Activated T-helper 1 cell treated with Interleukin-2 at 50 U/mL for 16 hours (primary cell): Measurements from ENCODE around the gene COLQ.

Source experiments
- DNase-seq: peaks from one replicate; pipeline ENCODE4 v3.0.0-alpha.2; 2020; ENCODE audit warnings: low read depth

Gene COLQ

DNA sequence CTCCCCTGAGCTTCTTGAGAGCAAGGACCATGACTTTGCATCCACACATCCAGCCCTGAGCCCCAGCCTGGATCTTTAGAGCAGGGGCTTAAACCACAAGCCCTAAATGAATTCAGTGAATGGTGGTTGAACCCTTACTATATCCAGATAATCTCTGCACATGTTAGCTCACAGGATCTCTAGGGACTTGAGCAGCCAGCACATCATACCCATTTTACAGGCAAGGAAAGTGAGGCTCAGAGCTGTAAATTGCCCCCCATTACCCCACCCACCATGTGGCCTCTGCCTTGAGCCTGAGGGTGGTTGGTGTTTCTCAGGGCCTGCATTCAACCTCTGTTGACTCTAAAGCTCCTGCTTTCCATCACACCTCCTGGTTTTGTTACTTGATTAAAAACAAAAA, 66.5 kb downstream of the COLQ start:
- no peak for DNase-seq

DNA sequence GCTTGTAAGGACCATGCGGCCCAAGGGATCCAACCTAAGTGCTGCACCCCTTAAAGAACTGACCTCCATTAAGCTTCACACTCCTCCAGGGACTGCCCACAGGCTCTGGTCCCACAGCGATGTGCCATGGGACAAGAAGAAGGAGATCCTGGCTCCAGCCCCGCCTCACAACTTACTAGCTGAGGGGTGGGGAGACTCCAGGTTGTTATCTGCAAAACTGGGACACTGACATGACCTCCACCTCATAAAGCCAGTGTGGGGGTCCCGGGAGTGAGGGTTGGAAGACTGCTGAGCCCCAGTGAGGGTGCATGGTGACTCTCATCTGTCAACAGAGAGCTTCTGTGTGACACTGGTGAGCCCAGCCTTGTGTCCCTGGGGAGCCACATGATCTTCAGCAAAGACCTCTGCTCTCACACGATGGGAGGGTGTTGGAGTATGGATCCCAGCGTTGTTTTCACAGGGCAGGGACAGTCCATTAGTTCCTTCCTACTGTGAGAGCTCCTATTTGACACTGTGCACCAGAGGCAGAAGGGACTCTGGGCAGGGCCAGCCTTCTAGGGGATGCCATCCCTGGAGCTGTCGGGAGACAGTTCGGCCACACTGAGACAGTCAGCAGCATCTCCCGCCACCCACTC, 67.4 kb downstream of the COLQ start:
- no peak for DNase-seq

DNA sequence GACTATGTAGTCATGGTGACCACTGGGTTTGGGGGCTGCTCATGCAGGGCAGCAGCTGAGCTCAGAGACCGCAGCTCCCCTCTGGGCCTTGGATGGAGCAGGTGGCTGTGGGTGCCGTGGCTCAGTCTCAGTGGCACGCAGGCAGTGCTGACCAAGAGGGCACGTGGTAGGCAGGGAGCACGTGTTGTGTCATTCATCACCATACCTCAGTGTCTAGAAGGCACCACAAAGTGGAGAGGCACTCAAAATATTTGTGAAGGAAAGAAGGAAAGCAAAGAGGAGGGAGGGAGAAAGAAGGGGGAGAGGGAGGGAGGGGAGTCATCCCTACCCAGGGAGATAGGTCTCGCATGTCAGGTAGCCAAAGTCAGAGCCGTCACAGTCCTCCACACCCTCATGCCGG, 68.0 kb downstream of the COLQ start:
- DNase-seq, result no peak

DNA sequence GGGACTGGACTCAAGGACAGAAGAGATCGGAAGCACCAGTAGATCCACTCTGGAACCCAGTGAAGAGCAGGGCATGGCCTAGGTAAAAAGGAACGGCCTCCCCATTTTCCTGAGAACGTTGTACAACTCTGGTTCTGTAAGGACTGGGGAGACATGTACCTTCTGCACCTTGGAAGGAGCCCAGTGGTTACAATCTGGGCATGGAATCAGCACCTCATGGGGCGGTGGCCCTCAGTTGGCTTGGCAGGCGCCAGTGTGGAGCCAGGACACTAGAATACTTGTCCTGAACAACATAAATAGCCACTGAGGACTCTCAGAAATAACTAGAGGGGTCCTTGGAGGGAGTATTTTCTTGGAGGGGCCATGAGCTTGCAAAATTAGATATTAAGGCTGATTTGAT, 68.5 kb downstream of the COLQ start:
- DNase-seq, result no peak

DNA sequence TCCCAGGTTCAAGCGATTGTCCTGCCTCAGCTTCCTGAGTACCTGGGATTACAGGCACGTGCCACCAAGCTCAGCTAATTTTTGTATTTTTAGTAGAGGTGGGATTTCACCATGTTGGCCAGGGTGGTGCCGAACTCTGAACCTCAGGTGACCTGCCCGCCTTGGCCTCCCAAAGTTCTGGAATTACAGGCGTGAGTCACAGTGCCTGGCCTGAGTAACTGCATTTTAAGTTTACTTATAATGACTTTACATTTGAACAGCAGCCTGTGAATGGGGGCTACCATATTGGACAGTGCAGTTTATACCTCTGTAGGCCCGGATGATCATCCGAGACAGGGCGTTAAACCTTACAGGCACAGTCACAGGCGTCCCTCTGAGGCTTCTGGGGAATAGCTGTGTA, 69.3 kb downstream of the COLQ start:
- no peak for DNase-seq

DNA sequence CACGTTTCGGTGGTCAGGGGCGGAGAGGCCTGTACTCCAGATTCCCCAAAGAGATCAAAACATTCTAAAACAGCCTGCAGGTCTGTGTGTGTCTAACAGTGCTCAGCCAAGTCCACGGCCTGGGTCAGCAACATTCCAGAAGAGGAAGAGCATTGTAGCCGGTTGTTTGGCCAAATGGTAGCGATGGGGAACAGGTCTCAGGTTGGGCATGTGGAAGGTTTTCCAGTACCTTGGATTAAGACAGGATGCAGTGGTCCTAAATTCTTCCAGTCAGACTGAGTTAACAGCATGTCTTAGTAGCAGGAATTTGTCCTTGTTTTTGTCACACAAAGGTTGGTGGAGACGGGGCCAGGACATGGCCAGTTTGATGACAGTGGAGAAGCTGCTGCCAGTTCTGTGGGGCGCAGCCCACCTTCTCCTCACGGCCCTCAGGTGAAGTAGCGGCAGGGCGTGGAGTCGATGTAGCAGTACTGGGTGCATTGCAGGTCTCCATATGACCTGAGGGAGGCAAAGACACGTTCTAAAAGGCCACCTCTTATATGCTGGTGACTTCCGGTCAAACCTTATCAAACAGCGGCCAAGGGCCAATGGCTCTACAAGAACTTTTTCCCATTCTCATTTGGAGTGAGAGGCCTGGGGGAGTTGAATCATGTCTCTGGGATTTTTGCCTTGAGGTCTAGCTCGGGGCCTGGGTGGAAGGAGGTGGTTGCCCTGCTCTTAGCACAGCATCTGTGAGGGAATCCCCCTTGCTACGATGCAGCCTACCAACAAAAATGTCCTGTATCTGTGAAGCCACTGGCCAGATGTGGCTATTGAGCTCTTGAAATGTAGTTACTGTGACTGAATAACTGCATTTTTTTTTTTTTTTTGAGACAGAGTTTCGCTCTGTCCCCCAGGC, 70.0 kb downstream of the COLQ start:
- no peak for DNase-seq

DNA sequence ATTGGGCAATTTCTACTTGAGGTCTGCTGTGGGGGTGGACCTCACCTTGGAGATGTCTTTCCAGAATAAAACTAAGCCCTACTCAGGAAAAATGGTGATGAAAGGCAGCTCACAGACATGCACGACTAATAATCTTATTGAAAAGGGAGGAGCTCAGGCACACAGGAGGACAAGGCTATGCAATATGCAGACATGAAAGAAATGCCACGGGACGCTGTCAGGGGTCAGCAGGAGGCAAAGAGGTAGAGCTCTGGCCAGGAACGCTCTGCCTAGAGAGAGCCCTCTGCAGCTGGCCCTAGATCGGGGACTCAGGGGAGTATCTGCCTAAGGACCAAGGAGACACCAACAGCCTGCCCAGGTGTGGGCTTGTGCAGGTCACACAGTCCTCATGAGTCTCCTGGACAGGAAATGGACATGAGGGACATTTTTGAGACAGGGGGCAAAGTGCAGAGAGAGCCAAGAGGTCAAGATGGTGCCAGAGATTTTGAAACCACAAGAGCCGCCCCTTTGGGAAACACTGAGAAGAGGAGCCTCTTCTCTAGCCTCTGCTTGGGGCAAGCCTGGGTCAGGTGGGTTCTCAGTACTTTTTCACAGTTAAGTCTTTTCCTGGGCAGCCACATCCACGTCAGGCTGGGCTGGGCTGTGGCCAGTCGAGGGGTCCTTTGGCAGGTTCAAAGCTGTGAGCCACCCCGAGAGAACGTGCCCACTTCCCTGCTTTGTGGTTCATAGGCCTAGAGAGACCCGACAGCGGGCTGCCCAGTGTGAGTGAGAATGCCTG, 70.9 kb downstream of the COLQ start:
- no peak for DNase-seq

DNA sequence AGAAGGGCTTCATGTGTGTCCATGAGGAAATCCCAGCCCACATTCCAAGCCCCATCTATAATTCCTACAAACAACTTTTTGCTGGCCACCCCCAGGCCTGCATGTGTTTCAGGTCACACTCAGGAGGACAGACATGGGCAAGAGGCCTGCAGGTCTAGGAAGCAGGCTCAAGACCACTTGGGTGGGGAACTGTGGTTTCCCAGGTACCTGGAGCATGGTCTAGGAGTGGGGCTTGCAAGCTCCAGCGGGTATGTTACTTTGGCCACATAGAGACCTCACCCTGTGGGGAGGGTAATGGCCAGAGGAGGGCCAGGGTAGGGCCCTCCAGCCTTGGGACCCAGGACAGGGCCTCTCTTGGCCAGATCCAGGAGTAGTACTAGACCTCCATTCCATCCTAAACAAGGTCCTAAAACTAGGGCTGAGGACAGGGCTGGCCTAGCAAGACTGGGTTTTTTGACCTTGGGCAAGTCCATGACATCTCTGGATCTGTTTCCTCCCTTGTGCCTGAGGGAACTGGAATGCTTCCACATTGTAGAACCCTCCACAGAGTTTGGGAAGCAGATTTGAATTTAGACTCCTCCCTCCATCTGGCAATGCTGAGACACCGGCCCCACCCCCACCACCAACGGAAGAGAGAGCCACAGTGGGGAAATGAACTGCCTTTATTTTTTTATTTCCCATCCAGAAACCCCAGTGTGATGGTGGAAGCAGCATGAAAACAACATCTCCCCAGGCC, 71.8 kb downstream of the COLQ start:
- DNase-seq, result no peak

DNA sequence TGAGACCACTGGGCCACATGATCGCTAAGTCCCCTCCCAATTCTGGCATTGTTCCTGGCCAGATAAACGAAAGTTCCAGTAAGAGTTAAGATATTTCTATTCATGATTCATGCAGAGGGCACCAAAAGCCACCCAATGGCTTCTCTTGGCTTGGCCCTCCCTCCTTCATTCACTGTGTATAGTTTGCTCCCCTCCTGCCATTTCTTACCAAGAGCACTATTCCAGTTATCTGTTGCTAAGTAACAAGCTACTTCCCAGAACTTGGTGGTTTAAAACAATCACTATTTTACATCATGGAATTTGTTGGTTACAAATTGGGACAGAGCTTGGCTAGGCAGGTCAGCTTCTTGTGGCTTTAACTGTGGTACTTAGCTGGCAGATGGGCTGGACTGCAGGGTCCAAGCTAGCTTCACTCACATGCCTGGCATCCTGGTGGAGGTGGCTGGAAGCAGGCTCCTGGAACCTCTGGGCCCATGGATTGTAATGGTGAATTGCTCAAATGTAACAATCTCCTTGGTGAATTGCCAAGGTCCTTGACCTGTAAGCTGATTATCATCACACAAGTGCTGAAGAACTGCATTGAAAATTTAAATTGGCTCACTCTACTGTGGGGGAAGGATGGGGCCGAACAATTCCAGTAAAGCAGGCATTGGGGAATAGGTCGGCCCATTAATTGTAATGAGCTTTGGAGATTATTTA, 77.5 kb downstream of the COLQ start:
- no peak for DNase-seq

DNA sequence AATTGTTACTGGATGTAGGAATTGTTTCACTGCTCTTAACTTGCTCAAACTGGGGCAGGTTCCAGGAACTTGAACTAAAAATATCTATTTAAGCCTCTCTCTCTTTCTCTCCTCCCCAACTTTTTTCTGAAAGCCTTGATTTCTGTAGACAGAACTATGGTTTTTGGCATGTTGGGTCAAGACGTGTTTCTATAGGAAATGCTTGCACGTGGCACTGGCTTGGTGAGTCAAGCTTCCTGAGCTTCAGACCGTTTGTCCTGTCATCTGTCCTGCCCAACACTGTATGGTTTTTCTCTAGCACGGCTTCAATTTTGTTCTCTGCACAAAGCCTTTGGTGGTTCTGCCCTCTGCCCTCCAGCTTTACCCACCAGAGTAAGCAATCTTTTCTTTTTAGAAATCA, 80.6 kb downstream of the COLQ start:
- DNase-seq, result no peak

DNA sequence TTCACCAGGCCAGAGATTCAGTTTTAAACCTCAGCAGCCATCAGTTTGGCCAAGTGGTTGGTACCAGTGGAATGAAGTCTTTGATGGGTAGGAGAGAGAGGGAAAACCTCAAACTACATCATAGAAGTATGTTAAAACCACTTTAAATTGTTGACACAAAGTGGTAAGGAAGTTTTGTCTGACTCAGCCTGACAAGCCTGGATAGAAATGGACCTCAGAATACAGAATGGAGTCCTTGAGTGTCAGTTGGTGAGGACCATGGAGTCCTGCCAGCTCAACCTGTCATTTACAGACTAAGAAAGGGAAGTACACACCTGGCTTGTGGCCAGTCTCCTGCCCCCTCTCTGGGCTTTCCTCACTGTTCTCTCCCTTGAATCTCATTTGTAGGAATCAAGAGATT, 82.0 kb downstream of the COLQ start:
- no peak for DNase-seq

DNA sequence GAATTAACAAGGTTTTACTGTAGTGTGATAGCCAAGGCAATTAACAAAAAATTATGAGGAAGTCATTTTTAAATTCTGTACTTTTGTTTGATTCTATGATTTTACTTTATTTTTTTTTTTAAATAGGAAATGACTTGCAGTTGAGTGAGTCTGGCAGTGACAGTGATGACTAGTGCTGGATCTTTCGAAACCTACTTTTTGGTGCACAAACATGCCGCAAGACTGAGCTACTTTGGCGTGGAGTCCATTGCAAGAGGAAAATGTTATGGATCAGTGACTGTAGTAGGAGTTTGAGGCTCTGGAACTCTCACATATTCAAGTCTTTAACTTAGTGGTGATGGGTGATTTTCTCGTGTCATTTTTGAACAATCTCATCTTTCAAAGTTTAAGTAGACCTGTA, 82.5 kb downstream of the COLQ start:
- no peak for DNase-seq

DNA sequence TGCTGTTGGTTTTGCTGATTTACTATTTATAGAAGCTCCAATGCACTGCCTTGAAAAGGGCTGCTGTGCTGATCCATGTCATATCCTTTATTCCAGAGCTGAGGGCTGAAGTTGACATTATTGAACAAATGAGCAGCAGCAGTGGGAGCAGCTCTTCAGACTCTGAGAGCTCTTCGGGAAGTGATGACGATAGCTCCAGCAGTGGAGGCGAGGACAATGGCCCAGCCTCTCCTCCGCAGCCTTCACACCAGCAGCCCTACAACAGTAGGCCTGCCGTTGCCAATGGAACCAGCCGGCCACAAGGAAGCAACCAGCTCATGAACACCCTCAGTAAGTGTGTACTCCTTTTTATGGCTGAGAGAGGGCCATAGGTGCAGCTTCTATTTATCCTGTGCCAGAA, 85.3 kb downstream of the COLQ start:
- no peak for DNase-seq

DNA sequence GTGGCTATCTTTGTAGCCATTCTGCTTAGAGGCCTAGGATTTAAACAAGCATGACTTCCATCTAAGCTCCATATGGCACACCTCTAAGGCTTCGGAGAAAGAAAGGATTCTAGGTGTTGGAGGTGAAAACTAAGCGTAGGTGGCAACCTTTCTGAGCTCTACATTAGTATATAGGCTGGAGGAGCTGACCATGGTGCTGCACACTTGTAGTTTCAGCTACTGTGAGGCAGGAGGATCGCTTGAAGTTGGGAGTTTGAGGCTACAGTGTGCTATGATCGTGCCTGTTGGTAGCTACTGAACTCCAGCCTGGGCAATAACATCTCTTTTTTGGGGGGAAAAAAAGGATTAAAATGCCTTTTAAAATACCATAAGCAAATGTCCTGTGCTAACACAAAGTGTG, 86.8 kb downstream of the COLQ start:
- no peak for DNase-seq

DNA sequence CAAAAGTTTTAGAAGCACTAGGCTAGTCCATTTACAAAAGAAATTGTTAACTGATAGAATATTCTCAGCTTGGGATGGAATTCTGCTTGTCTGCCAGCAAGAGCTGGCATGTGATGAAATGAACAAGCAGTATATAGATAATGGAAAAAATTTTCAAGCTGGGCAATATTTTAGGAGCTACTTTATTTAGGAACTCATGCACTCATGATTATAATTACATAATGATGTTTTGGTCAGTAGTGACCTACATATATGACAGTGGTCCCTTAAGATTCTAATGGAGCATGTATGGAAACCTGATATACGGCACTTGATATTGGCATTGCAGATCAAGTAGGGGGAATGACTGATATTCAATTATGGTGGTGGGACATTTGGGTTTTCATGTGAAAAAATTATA, 88.0 kb downstream of the COLQ start:
- DNase-seq, result no peak

DNA sequence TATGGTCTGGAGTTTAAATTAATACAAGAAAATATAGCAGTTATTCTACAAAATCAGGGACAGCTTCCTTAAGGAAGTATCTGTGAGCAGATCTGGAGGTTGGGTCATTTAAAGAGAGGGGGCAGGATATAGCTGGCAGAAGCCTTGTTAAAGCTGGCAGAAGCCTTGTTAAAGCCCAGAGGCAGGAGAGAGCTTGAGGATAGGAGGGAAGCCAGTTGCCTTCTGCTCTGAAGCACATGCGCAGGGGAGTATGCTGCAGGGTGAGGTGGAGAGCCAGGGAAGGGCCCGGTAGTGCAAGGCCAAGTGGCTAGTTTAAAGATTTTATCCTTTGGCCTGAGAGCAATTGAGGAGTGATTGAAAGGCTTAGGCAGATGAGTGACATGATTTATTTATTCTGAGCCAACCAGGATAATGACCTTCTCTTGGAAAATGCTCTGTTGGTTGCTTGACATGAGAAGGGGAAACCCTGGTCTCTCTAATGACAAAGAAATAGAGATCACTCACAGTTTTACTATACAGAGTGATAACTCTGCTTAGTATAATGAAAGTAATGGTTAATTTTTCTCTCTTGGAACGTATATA, 90.2 kb downstream of the COLQ start:
- DNase-seq, result no peak

DNA sequence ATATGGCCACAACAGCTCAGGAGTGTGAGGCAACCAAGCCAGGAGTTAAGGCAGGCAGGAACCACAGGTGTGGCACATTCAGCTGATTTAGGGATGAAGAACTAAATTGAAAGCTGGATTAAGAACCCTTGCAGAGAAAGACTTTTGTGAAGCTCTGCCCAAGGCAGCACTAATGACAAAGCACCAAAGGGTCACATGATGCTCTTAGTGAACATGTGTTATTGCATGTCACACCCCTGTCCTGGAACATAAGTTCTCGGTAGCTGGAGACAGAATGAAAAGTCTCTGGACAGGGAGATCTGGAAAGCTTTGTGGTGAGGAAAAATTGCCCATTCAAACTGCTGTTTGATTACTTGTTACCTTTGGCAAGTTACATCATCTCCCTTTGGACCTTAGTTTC, 90.9 kb downstream of the COLQ start:
- no peak for DNase-seq

DNA sequence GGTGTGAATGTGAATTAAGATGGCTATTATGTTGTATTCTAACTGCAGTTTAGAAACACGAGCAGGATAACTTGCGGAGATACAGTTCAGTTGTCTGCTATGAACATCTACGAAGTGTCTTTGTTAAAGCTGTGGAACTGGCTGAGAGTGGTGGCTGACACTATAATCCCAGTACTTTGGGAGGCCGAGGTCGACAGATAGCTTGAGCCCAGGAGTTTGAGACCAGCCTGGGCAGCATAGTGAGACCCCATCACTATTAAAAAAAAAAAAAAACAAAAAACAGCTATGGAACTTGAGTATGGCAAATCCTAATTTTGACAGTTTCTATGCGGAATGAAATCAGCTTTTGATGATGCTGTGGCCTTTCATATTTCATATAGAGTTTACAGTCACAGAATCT, 92.4 kb downstream of the COLQ start:
- DNase-seq, result no peak

DNA sequence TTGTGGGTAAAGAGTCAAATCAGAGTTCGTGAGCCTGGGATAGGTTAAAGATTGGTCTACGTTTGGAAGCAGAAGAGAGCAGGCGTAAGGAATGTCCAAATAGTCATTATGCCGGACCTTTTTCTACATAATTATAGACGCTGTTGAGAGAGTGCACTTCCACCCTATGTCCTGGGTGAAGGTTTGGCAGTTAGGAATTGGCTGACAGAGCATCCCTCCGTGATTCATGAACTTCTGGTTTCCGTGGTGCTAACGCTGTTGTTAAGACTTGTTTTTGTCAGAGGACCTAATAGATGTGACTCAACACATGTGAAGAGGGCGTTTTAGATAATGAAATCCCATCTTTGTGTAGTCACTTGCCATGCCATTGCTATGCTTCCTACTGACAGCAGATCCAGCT, 93.0 kb downstream of the COLQ start:
- no peak for DNase-seq

DNA sequence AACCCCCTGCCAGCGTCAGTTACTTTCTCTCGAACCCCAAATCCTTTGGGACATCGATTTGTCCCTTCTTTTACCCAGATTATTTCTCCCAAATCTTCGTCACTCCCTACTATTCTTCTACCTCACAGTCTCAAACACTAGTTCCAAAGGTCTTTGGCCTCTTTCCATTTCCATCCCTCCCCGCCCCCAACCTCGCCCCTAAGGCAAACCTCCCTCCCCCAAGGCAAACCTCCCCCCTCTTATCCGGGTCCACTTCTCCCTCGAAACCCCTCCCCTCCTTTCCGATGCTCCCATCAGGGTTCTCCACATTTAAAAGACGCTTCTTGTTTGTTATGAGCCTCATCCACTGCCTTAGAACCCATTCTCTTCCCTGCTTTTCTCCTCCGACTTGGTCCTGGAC, 93.5 kb downstream of the COLQ start:
- no peak for DNase-seq

DNA sequence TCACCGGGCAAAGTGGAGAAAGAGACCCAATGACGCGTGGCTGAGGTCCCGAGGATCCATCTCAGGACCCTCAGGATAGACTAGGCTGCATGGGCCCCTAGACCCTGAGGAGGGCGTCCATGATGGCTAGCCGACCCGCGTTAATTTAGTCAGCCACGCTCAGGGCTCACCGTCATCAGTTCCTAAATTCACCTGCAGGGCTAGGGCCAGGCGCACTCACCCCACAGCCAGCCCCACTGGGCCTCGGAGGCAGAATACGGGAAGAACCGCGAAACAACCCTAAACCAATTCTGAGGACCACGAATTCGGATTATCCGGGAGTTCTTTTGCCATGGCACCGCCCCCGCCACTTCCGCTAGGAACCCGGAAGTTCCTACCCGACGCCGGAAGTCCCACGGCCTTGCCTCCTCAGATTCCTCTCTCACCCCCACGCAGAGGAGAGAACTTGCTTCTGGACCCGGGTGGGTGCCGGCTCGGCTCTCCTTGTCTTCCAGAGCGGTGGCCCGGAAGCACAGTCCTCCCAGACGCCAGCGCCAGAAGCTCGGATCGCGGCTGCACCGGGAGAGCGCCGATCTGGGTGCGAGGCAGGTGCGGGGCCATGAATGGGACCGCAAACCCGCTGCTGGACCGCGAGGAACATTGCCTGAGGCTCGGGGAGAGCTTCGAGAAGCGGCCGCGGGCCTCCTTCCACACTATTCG, 94.2 kb downstream of the COLQ start, which contains the start of the genes EAF1 and METTL6:
EAF1 (plus strand) TSS at position 417 of the 699 bp plus-strand sequence; CDS start at position 599, 182 bp downstream.
METTL6 (minus strand) TSS at position 363 of the 699 bp plus-strand sequence. CDS start 1,033 bp downstream, outside the sequence.
- DNase-seq, result peak; percentile 78
